Measurements from ENCODE around the gene WTAP.
"Not testable (repeated sequence)": the region's sequence is repeated elsewhere in the genome, so short reads cannot be mapped to it uniquely, and the experiment has no call there.

WTAP gene

GRCh38 chr6:159726918-159727716 lies at the start of gene WTAP:
TSS of gene WTAP (plus strand) at chr6:159727506. CDS start at chr6:159736266, 8,760 bp downstream.
- peak; percentile 95 for DNase-seq

DNA sequence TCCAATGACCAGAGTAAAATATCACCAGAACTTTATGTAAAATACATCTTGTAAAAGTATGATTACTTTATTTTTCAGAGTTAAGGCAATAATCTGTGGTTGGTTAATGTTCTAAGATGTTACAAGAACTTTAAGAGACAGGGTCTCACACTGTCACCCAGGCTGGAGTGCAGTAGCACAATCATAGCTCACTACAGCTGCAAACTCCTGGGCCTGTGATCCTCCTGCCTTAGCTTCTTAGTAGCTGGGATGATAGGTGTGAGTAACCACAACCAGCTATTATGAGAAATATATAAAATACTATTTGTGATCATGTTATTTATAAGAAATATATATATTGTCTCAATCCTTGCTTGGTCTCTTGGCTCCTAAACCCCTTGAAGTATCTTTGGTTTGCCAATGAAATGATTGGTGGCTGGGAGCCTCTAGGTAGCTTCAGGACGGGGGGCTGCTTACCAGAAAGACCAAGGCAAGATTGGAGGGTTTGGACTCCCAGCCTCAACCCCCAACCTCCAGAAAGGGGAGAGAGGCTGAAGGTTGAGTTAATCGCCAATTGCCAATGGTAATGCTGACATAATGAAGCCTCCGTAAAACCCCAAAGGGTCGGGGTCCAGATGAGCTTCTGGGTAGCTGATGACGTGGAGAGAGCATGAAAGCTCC lies 49.7 kb upstream of the WTAP start:
- no peak for DNase-seq

GRCh38 chr6:159678574-159678973 lies 48.7 kb upstream of the WTAP start:
- no peak for DNase-seq

- no peak for DNase-seq
These were observed 47.9 kb upstream of the WTAP start for GRCh38 chr6:159679091-159680077.

GRCh38 chr6:159680104-159680503 lies 47.2 kb upstream of the WTAP start:
- DNase-seq, result no peak

GRCh38 chr6:159681191-159681880 lies 46.0 kb upstream of the WTAP start:
- no peak for DNase-seq

- no peak for DNase-seq
These were observed 45.0 kb upstream of the WTAP start for GRCh38 chr6:159682295-159682694.

DNA sequence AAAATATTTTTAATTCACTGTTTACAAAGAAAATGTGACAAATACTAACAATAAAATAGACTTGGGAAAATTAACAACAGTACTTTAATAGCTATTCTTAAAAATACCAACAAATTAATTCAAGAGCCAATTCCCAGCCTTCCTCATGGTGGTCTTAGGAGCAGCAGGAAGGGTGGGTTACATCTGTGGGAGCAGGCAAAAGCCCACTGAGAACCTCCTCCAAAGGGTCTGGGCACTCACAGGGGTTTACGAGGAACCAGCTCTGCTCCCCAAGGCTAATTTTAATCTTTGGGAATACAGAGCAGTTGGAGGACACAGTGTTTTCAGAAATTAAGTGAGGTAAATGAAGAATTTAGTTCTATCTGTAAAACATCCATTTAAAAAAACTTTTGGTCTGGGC lies 44.5 kb upstream of the WTAP start:
- no peak for DNase-seq

DNA sequence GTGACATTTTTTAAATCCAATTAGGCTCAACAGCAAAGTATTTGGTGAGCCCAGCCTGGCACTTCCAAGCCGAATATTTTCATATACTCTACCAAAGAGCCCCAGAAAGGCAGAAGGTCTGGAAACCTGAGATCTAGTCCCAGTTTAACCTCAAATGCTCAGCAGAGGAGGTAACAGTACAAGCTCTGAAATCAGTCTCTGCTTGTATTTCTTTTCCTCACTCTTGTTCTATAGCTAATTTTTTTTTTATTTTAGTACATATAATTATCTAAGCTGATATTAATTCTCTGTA lies 43.3 kb upstream of the WTAP start:
- DNase-seq, result no peak

DNA sequence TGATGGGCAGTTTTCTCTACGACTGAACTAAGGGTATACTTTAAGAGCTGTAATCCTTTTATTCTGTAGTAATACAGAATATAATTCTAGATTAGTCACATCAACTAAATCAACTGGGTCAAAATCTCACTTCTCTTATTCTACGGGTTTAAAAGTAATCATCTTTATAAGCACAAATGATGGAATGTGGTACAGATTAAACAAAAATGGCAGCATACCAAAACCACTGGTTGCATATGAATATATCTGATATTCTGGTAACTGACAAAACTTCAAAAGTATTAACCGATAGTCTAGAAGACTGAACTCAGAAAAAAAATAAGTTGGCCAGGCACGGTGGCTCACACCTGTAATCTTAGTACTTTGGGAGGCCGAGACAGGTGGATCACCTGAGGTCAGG lies 41.3 kb upstream of the WTAP start:
- DNase-seq, result no peak

GRCh38 chr6:159686703-159687102 lies 40.6 kb upstream of the WTAP start:
- DNase-seq, result no peak

GRCh38 chr6:159687341-159687740 lies 40.0 kb upstream of the WTAP start:
- DNase-seq, result no peak

GRCh38 chr6:159688266-159688905 lies 38.9 kb upstream of the WTAP start:
- no peak for DNase-seq

DNA sequence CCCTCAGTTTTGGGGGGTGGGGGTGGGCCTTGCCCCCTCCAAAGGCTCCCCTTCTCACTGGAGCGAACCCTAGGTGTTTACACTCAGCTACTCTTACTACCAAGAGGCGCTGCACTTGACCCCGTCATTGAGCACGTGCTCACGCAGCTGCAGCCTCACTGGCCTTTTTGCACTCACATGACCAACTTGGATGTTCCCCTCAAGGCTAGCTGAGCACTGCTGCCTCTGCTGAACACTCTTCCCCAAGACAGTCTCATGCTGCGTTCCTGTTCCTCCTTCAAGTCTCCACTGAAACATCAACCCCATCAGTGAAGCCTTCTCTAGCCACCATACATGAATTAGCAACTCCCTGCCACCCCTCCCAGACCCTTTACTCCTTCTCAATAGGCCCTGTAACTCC lies 38.3 kb upstream of the WTAP start:
- DNase-seq, result no peak

DNA sequence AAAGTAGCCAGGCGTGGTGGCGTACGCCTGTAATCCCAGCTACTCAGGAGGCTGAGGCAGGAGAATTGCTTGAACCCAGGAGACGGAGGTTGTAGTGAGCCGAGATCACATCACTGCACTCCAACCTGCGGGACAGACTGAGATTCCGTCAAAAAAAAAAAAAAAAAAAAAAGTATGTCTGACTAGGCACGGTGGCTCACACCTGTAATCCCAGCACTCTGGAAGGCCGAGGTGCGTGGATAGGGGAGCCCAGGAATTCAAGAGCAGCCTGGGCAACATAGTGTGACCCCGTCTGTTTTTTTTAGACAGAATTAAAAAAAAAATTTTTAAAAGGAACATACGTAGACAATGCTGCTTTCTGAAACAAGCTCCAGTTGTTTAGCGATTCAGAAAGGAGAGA lies 37.2 kb upstream of the WTAP start:
- not testable (repeated sequence) for DNase-seq

- DNase-seq, result no peak
These were observed 36.0 kb upstream of the WTAP start for GRCh38 chr6:159691133-159691962.

- DNase-seq, result no peak
These were observed 35.4 kb upstream of the WTAP start for GRCh38 chr6:159691963-159692287.

- peak; percentile 82 for DNase-seq
These were observed 34.8 kb upstream of the WTAP start for GRCh38 chr6:159692303-159693127.

- peak; percentile 91 for DNase-seq
These were observed 34.0 kb upstream of the WTAP start, which contains the start of gene SOD2 for GRCh38 chr6:159693128-159693893. TSS of gene SOD2 (minus strand) at chr6:159693241. CDS start at chr6:159693167, 74 bp downstream.

Data from activated CD8-positive, alpha-beta memory T cell treated with anti-CD3 and anti-CD28 coated beads, Interleukin-2, amount 50 U/mL, for 48 hours (primary cell).